Caco-2 (cell line): ENCODE measurements around the gene KPNA3. TPM values are rescaled to one million over a fixed set of nuclear protein-coding genes. Genes with fewer than 3 reads are reported as not detected.

Experiments
- BruUV-seq: library from RNA; stranded (reverse); fragments of 400-500 nt; replicated peaks from 2 replicates; lab custom pipeline; 2021; lab: Mats Ljungman, UMichigan
- CTCF ChIA-PET: fragments of 300-600 bp; sonication (Branson Sonifier 250); formaldehyde crosslinking; loops from one replicate; lab custom pipeline; 2022; ENCODE audit warnings: antibody characterized with exemption; lab: Charles Lee
- POLR2A ChIA-PET: fragments of 300-600 bp; sonication (Branson Sonifier 250); formaldehyde crosslinking; loops from one replicate; lab custom pipeline; 2022; ENCODE audit warnings: antibody characterized with exemption; lab: Charles Lee
- DNase-seq, 2 experiments: peaks; one replicate each; pipeline versions ENCODE4 v3.0.0 to v3.0.0-alpha.2; 2020 to 2022
- H3K27me3 ChIP-seq: replicated peaks from 2 replicates; pipeline ENCODE4 v1.6.0; 2011; ENCODE audit warnings: low read length; ENCODE audit not compliant: control insufficient read depth, insufficient read depth
- H3K36me3 ChIP-seq: 2 replicates; pipeline ENCODE4 v1.5.1; 2011; ENCODE audit warnings: low read length; ENCODE audit not compliant: control insufficient read depth, insufficient read depth
- H3K4me1 ChIP-seq: fragments of 250-450 bp; sonication (Bioruptor Pico); 2 replicates; pipeline ENCODE4 v1.5.1; 2020; ENCODE audit warnings: mild to moderate bottlenecking
- H3K4me3 ChIP-seq: 2 replicates; pipeline ENCODE4 v1.5.1; 2011; ENCODE audit warnings: low read depth, mild to moderate bottlenecking, control low read depth, low read length
- H3K9me3 ChIP-seq: fragments of 250-450 bp; sonication (Bioruptor Pico); 2 replicates; pipeline ENCODE4 v1.5.1; 2020; ENCODE audit warnings: mild to moderate bottlenecking, moderate library complexity
- H3K27ac Mint-ChIP-seq: one replicate; pipeline ENCODE4 v1.8.0; 2022; ENCODE audit warnings: mixed read lengths; ENCODE audit not compliant: unreplicated experiment
- H3K27me3 Mint-ChIP-seq: one replicate; pipeline ENCODE4 v1.8.0; 2022; ENCODE audit warnings: mixed read lengths; ENCODE audit not compliant: insufficient read depth, unreplicated experiment
- H3K36me3 Mint-ChIP-seq: one replicate; pipeline ENCODE4 v1.8.0; 2022; ENCODE audit warnings: mild to moderate bottlenecking, mixed read lengths; ENCODE audit not compliant: insufficient read depth, unreplicated experiment
- H3K4me1 Mint-ChIP-seq: one replicate; pipeline ENCODE4 v1.8.0; 2022; ENCODE audit warnings: low read depth, mixed read lengths; ENCODE audit not compliant: unreplicated experiment
- H3K4me3 Mint-ChIP-seq: one replicate; pipeline ENCODE4 v1.8.0; 2022; ENCODE audit warnings: mild to moderate bottlenecking, moderate library complexity, mixed read lengths; ENCODE audit not compliant: unreplicated experiment
- H3K9me3 Mint-ChIP-seq: one replicate; pipeline ENCODE4 v1.8.0; 2022; ENCODE audit warnings: mixed read lengths; ENCODE audit not compliant: unreplicated experiment
- CTCF ChIP-seq, 2 experiments: fragments of 200-600 bp in 1 of 2; IDR thresholded peaks; 1 replicate in 1 of 2; 2 replicates in 1 of 2; pipeline versions ENCODE4 v1.5.1 to v1.8.0; 2011 to 2022; ENCODE audit warnings: antibody characterized with exemption in 1 of 2, control low read depth in 1 of 2, inconsistent platforms in 1 of 2, low read depth in 1 of 2, low read length in 1 of 2, mild to moderate bottlenecking in 1 of 2, moderate library complexity in 1 of 2; ENCODE audit not compliant: insufficient read depth in 1 of 2, severe bottlenecking in 1 of 2, unreplicated experiment in 1 of 2
- intact Hi-C: fragments of 100-400 bp; cut with micrococcal nuclease; formaldehyde crosslinking; loops from one replicate; pipeline ENCODE4 v1.10.0; 2022; ENCODE audit not compliant: unreplicated experiment
- total RNA-seq: library from RNA; stranded (reverse); gene quantifications from 2 replicates; pipeline ENCODE4 v1.2.3, GENCODE V29; 2022

KPNA3 gene
- total RNA-seq, 1 experiment from 2014 or later: 81.9 TPM

- H3K36me3 Mint-ChIP-seq: peaks cover 8% of the 10 kb centered on the region
- H3K27me3 ChIP-seq: no peaks in the 10 kb centered on the region
- no TSS peak for BruUV-seq
- no peaks in the 10 kb centered on the region for H3K9me3 Mint-ChIP-seq
- CTCF ChIA-PET: no interaction called here
- H3K4me3 ChIP-seq: no peak overlapping the region
- no peak overlapping the region for H3K4me3 Mint-ChIP-seq
- no peak for DNase-seq
- no peaks in the 10 kb centered on the region for H3K9me3 ChIP-seq
- H3K4me1 Mint-ChIP-seq: peaks cover 44% of the 10 kb centered on the region
- H3K4me1 ChIP-seq: peaks cover 20% of the 10 kb centered on the region
- POLR2A ChIA-PET: no interaction called here
- no peak overlapping the region for H3K27ac Mint-ChIP-seq
- H3K27me3 Mint-ChIP-seq: no peaks in the 10 kb centered on the region
- TF ChIP-seq CTCF (IDR thresholded peaks at IDR 0.05; ENCODE audit: insufficient read depth in 1 of 2, low read depth in 1 of 2, low read length in 1 of 2, severe bottlenecking in 1 of 2, unreplicated experiment in 1 of 2): no peak
- no peaks in the 10 kb centered on the region for H3K36me3 ChIP-seq
- intact Hi-C loops: no loop called here
Observed at GRCh38 chr13:49783865-49784264, 8.6 kb downstream of the KPNA3 start.

GRCh38 chr13:49782784-49783183, 9.7 kb downstream of the KPNA3 start:
- H3K9me3 ChIP-seq: no peaks in the 10 kb centered on the region
- TF ChIP-seq CTCF (IDR thresholded peaks at IDR 0.05; ENCODE audit: insufficient read depth in 1 of 2, low read depth in 1 of 2, low read length in 1 of 2, severe bottlenecking in 1 of 2, unreplicated experiment in 1 of 2): no peak
- peaks cover 41% of the 10 kb centered on the region for H3K4me1 Mint-ChIP-seq
- no peak overlapping the region for H3K4me3 Mint-ChIP-seq
- no peaks in the 10 kb centered on the region for H3K9me3 Mint-ChIP-seq
- DNase-seq: no peak
- no peaks in the 10 kb centered on the region for H3K36me3 ChIP-seq
- intact Hi-C loops: no loop called here
- BruUV-seq: no TSS peak
- ChIA-PET CTCF (interaction anchor here (0.7 kb wide), 1 partner anchor 114 kb away, joined by 3 read pairs; no protein-coding TSS in a partner anchor), POLR2A (interaction anchor here (0.6 kb wide), 1 partner anchor 137 kb away, joined by 3 read pairs; no protein-coding TSS in a partner anchor)
- H3K4me1 ChIP-seq: peaks cover 27% of the 10 kb centered on the region
- H3K4me3 ChIP-seq: no peak overlapping the region
- no peak overlapping the region for H3K27ac Mint-ChIP-seq
- H3K36me3 Mint-ChIP-seq: peaks cover 6% of the 10 kb centered on the region
- H3K27me3 ChIP-seq: no peaks in the 10 kb centered on the region
- H3K27me3 Mint-ChIP-seq: no peaks in the 10 kb centered on the region

- peaks cover 41% of the 10 kb centered on the region for H3K4me1 Mint-ChIP-seq
- Histone ChIP-seq H3K4me1 (peaks cover 21% of the 10 kb centered on the region), H3K9me3 (no peaks in the 10 kb centered on the region), H3K4me3 (no peak overlapping the region), H3K27me3 (no peaks in the 10 kb centered on the region), H3K36me3 (no peaks in the 10 kb centered on the region)
- intact Hi-C loops: no loop called here
- H3K36me3 Mint-ChIP-seq: peaks cover 9% of the 10 kb centered on the region
- no peaks in the 10 kb centered on the region for H3K9me3 Mint-ChIP-seq
- ChIA-PET POLR2A (no interaction called here), CTCF (no interaction called here)
- no peaks in the 10 kb centered on the region for H3K27me3 Mint-ChIP-seq
- DNase-seq: no peak
- no peak overlapping the region for H3K4me3 Mint-ChIP-seq
- H3K27ac Mint-ChIP-seq: no peak overlapping the region
- TF ChIP-seq CTCF (IDR thresholded peaks at IDR 0.05; ENCODE audit: insufficient read depth in 1 of 2, low read depth in 1 of 2, low read length in 1 of 2, severe bottlenecking in 1 of 2, unreplicated experiment in 1 of 2): no peak
- BruUV-seq: no TSS peak
Observed at GRCh38 chr13:49781806-49782205, 10.7 kb downstream of the KPNA3 start.
